GM21723 (cell line): ENCODE results near the gene RNF151.
"Not testable (repeated sequence)": the region's sequence is repeated elsewhere in the genome, so short reads cannot be mapped to it uniquely, and the experiment has no call there.

ENCODE experiments used
- ATAC-seq: cut with Tn5 transposase; IDR thresholded peaks from one replicate; pipeline ENCODE4 v1.9.1; 2021; ENCODE audit warnings: mild to moderate bottlenecking, moderate library complexity; ENCODE audit not compliant: unreplicated experiment

RNF151 gene

GRCh38 chr16:1966460-1966859, at the start of gene RNF151:
Gene RNF151, plus strand, starts transcription at chr16:1966856. Its CDS starts 26 bp downstream, at chr16:1966882.
- ATAC-seq, result no peak

GRCh38 chr16:1917056-1917664, 49.5 kb upstream of the RNF151 start:
- ATAC-seq, result no peak

- ATAC-seq, result no peak
These were observed 48.8 kb upstream of the RNF151 start for GRCh38 chr16:1917665-1918350.

GRCh38 chr16:1918351-1919326, 48.0 kb upstream of the RNF151 start, which contains the start of gene HS3ST6:
Gene HS3ST6, minus strand, starts transcription at chr16:1918415. Its CDS starts 92 bp downstream, at chr16:1918323.
- no peak for ATAC-seq

GRCh38 chr16:1919327-1919998, 47.2 kb upstream of the RNF151 start:
- ATAC-seq, result no peak

GRCh38 chr16:1920122-1920521, 46.5 kb upstream of the RNF151 start:
- ATAC-seq, result not testable (repeated sequence)

GRCh38 chr16:1920727-1921171, 45.9 kb upstream of the RNF151 start:
- ATAC-seq, result no peak

GRCh38 chr16:1922357-1922756, 44.3 kb upstream of the RNF151 start:
- no peak for ATAC-seq

GRCh38 chr16:1923299-1924034, 43.2 kb upstream of the RNF151 start:
- no peak for ATAC-seq

- no peak for ATAC-seq
These were observed 42.6 kb upstream of the RNF151 start for GRCh38 chr16:1924095-1924494.

GRCh38 chr16:1926271-1926670, 40.4 kb upstream of the RNF151 start:
- ATAC-seq, result no peak

- ATAC-seq, result no peak
These were observed 37.6 kb upstream of the RNF151 start for GRCh38 chr16:1929105-1929504.

GRCh38 chr16:1929578-1930337, 36.9 kb upstream of the RNF151 start:
- ATAC-seq, result peak; percentile 85

- ATAC-seq, result no peak
These were observed 36.3 kb upstream of the RNF151 start for GRCh38 chr16:1930338-1930720.

GRCh38 chr16:1932050-1933028, 34.3 kb upstream of the RNF151 start:
- no peak for ATAC-seq

- ATAC-seq, result no peak
These were observed 33.5 kb upstream of the RNF151 start for GRCh38 chr16:1933097-1933661.

- no peak for ATAC-seq
These were observed 29.6 kb upstream of the RNF151 start for GRCh38 chr16:1936945-1937479.

- ATAC-seq, result no peak
These were observed 28.3 kb upstream of the RNF151 start for GRCh38 chr16:1938316-1938715.
